Measurements from ENCODE around the gene STAT4. TPM values are rescaled to one million over a fixed set of nuclear protein-coding genes. Genes with fewer than 3 reads are reported as not detected.

The STAT4 gene
- total RNA-seq, 1 experiment from 2014 or later: 0.12 TPM

DNA sequence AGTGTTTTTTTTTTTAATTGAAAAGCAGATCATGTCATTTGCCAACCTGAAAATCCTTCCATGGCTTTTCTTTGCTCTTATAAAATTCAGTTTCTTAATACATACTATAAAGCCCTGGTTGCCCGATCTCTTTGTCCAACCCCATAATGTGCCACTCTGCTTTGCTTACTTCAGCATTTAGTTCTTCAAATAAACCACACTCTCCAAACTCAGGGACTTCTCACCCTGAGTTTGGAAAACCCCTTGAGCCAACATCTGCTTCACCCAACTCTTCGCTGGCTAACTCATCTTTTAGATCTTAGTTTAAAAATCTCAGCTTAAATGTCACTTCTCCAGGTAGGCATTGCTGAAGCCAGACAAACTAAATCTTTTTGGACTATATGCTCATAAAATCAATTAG, 135.6 kb downstream of the STAT4 start:
- no peak for DNase-seq (ENCODE audit: low read depth)

- DNase-seq (ENCODE audit: low read depth): no peak
These were observed 136.2 kb downstream of the STAT4 start for GRCh38 chr2:191014653-191015020.

DNA sequence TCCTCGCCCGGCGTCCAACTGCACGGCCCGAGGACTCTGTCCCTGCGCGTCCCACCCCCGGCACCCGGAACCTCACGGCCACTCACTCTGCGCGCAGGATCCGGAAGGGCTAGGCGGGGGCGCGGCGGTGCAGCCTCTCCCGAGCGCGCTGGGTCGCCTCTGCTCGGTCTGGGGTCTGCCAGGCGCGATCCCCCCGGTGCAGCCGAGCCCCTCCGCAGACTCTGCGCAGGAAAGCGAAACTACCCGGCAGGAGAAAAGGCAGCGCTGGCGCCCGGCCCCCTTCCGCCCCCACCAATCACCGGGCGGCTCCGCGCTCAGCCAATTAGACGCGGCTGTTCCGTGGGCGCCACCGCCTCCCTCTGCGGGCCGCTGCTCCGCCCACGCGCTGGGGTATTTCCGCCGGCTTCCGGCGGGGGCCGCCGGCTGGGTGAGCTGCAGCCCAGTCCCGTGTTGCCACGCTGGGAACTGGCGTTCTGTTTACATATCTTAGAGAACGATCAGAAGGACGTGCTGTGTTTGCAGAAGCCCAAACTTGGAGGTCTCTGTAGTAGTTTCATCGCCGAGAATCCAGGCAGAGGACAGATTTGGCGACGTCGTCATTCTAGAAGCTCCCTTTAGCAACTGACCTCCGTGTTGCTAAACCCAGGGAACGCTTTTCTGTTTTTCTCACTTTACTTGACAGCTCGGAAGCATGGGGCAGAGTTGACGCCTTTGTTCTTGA, 136.7 kb downstream of the STAT4 start, which contains the start of gene STAT1:
Gene STAT1 (minus strand): TSS at position 240 of the 721 bp plus-strand sequence. CDS start 4,168 bp downstream, outside the sequence.
- peak; percentile 91 for DNase-seq (ENCODE audit: low read depth)

- no peak for DNase-seq (ENCODE audit: low read depth)
These were observed 137.2 kb downstream of the STAT4 start for GRCh38 chr2:191013682-191013931.

GRCh38 chr2:191012845-191013681, 137.7 kb downstream of the STAT4 start:
- DNase-seq (ENCODE audit: low read depth): no peak

DNA sequence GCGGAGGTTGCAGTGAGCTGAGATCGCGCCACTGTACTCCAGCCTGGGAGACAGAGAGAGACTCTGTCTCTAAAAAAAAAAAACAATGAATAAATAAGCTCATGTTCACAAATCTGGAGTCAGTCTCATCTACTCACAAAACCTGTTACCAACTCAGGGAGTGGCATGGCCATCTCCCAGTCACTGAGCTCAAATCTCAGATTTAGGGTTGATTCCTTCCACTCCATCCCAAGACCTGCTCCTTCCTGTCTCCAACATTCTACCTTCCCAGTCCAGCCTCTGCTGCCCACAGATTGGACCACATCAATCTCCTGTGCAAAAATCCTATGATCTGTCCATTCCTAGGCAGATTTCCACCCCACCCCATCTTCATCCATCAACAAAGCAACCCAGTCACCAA, 138.4 kb downstream of the STAT4 start:
- no peak for DNase-seq (ENCODE audit: low read depth)

DNA sequence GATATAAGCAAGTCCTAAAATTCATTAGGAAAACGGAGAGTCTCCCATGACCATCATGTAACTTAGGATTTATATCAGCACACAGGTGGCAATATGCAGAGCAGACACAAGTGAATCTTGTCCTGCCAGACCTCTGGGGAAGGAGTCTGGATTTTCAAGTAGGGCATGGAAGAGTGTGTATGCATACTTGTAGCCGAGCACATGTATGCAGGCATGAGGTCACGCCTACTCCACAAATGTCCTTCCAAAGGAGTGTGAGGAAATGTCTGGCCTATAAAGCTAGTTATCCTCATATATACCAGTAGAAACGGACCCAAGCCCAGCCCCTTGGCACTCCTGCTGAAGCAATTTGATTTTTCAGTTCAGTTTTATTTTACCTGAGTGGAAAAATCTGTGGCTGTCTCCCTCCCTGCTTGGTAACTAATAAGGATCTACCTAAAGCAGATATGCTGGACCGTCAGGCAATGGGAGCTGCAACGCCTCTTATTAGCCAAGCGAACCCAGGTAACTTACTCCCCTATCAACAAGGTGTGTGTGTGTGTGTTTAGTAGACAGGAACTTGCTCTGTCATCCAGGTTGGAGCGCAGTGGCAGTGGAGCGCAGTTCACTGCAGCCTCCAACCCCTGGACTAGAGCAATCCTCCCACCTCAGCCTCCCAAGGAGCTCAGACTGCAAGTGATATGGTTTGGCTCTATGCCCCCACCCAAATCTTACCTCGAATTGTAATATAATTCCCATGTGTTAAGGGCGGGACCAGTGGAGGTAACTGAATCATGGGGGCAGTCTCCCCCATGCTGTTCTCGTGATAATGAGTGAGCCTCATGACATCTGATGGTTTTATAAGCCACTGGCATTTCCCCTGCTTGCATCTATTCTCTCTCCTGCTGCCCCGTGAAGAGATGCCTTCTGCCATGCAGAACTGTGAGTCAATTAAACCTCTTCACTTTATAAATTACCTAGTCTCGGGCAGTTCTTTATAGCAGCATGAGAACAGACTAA, 139.6 kb downstream of the STAT4 start:
- DNase-seq (ENCODE audit: low read depth): no peak

DNA sequence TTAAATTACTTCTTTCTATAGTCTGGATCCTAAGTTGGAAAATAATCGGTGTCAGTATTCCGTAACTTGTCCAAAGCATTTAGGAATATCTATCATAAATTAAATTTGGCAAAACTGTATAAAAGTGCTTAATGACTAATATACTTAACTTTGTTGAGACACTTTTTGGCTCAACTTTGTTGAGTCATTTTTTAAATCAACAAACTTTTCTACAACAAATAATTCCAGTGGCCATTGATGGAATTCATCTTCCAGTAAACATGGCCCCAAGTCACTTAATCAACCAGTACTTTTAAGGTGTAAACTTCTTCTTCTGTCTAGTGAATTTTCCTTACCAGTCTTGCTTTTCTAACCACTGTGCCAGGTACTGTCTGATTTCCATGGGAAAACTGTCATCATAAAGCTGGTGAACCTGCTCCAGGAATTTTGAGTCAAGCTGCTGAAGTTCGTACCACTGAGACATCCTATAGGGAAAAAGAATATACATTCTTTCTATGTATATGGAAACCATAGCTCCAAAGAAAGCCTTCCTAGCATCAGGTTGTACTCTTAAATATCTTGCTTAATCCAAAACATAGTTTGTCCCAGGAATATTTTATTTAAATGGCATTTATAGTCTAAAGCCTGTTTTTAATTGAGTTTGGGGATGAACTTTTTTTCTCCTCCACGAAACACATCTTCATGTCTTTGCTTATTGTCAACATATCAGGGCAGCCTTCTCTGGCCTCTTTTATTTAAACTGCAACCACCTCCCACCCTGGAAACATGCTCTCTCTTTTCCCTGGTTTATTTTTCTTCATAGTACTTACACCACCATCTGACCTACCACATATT, 141.0 kb downstream of the STAT4 start:
- no peak for DNase-seq (ENCODE audit: low read depth)

- DNase-seq (ENCODE audit: low read depth): no peak
These were observed 142.5 kb downstream of the STAT4 start for GRCh38 chr2:191008286-191008685.

GRCh38 chr2:191006997-191007783, 143.6 kb downstream of the STAT4 start:
- no peak for DNase-seq (ENCODE audit: low read depth)

DNA sequence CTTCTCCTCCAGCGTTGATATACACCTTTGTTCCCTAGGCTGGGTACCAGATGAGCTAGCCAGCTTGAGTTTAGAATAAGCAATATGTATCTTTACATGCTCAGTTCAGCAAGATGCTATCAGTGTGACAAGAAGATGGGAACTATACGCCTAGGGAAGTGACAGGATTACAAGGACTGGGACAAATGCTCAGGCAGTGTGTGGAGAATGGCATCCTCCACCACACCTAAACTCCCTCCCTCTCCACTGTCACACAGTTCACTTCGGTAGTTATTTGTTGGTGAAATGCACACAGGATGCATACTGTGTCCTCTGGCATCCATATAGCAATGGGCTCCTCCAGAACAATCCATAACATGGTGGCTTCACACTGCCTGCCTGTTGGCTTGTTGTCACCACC, 144.5 kb downstream of the STAT4 start:
- DNase-seq (ENCODE audit: low read depth): no peak

DNA sequence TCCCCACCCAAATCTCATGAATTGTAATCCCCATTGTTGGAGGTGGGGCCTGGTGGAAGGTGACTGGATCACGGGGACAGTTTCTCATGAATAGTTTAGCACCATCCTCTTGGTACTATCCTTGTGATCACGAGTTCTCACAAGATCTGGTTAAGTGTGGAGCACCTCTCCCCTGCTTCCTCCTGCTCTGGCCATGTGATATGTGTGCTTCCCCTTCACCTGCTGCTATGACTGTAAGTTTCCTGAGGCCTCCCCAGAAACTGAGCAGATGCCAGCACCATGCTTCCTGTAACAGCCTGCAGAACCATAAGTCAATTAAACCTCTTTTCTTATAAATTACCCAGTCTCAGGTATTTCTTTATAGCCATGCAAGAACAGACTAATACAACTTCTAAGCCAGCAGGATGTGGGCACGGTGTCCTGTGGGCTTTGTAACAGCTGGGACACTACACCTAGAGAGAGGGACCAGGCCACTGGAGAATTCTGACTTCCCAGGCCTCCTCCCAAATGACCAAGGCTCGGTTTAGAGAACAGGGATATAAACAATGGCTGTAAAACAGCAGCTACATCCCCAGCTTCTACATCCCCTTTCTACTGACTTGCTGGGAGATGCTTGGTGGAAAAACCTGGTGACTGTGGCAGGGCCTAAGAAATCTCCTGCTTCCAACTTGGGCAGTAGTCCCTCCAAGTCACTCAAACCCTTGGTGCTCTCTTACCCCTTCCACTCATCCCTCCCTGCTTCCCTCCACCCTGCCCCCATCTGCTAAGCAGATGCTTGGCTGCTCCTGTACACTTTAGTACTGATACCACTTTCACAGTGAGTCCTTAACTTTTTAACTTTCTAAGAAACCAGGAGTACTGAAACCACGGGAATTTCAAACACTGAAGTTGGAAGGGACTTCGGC, 147.1 kb downstream of the STAT4 start:
- DNase-seq (ENCODE audit: low read depth): no peak

- DNase-seq (ENCODE audit: low read depth): no peak
These were observed 149.2 kb downstream of the STAT4 start for GRCh38 chr2:191001624-191002023.

DNA sequence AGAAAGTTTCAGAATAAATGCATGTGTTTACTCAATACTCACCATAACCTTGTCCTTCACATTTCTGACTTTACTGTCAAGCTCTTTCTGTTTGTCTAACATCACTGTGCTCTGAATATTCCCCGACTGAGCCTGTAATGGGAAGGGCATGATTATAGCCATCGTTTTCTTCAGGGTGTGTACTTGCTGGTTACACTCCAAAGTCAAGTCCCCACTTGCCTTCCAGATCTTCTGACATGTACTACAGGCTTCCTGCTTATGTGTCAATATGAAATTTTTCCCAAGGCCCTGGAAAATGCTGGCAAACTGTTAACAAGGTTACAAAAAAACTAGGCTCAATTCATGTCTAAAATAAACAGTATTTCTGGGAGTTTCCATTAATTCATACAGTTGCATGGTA, 149.8 kb downstream of the STAT4 start:
- DNase-seq (ENCODE audit: low read depth): no peak

GRCh38 chr2:190999949-191000665, 150.7 kb downstream of the STAT4 start:
- DNase-seq (ENCODE audit: low read depth): no peak

- no peak for DNase-seq (ENCODE audit: low read depth)
These were observed 151.7 kb downstream of the STAT4 start for GRCh38 chr2:190999058-190999457.

DNA sequence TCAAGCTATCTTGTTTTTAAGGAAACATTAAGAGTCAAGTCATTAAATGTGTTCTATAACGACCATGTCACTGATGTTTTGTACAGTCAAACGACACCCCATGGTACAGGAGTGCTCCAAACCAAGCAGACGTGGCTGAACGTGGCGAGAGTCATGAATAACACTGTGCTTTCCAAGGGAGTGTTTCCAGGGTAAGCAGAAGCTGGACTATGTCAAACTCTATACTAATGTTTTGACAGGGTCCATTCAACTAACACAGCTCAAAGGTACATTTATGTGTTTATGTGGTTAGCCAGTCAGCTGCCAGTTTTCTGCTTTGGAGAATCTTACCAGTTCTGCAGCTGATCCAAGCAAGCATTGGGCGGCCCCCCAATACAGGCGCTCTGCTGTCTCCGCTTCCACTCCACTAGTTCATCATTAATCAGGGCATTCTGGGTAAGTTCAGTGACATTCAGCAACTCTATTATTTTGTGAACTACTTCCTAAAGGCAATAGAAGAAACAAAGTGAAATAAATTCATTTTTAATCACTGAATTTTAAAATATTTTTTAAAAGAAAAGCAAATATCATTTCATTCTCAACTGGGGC, 153.2 kb downstream of the STAT4 start:
- no peak for DNase-seq (ENCODE audit: low read depth)

GRCh38 chr2:190996947-190997346, 153.8 kb downstream of the STAT4 start:
- DNase-seq (ENCODE audit: low read depth): no peak
